HepG2 (cell line): ENCODE results near the gene BICDL2. TPM values are rescaled to one million over a fixed set of nuclear protein-coding genes. Genes with fewer than 3 reads are reported as not detected.
A peak's percentile ranks its signal among the peaks of the same experiment; 100 is the strongest.

Source experiments
- BHLHE40 ChIP-seq: IDR thresholded peaks from 2 replicates; pipeline ENCODE4 v1.6.1; 2011; ENCODE audit warnings: low read length, improper control_type of control experiment
- GATAD1 ChIP-seq: IDR thresholded peaks from 2 replicates; pipeline ENCODE4 v1.6.1; 2016; ENCODE audit warnings: missing genetic modification reagents, missing compliant biosample characterization
- KAT7 ChIP-seq: IDR thresholded peaks from 2 replicates; pipeline ENCODE4 v1.6.1; 2018; ENCODE audit warnings: borderline replicate concordance, missing compliant biosample characterization
- KLF16 ChIP-seq, 2 experiments: sonication (generic) in 1 of 2; formaldehyde crosslinking in 1 of 2; IDR thresholded peaks; 2 replicates each; pipeline versions ENCODE4 v1.6.1 to v1.8.0; 2016 to 2023; ENCODE audit warnings: missing genetic modification reagents in 2 of 2, missing compliant biosample characterization in 1 of 2
- MED1 ChIP-seq: sonication (generic); formaldehyde crosslinking; IDR thresholded peaks from 2 replicates; pipeline ENCODE4 v1.4.0; 2020; ENCODE audit warnings: missing genetic modification reagents
- SRF ChIP-seq: IDR thresholded peaks from 2 replicates; pipeline ENCODE4 v1.6.1; 2011; ENCODE audit warnings: mild to moderate bottlenecking, low read depth, low read length, moderate library complexity
- TFDP2 ChIP-seq: sonication (generic); formaldehyde crosslinking; IDR thresholded peaks from 2 replicates; pipeline ENCODE4 v1.4.0; 2020; ENCODE audit warnings: missing genetic modification reagents
- THAP11 ChIP-seq: IDR thresholded peaks from 2 replicates; pipeline ENCODE4 v1.6.1; 2016; ENCODE audit warnings: missing biosample characterization, missing genetic modification reagents
- THAP7 ChIP-seq: sonication (generic); formaldehyde crosslinking; IDR thresholded peaks from 2 replicates; pipeline ENCODE4 v1.8.1; 2023; ENCODE audit warnings: mild to moderate bottlenecking, missing genetic modification reagents
- ZFP37 ChIP-seq: sonication (generic); formaldehyde crosslinking; IDR thresholded peaks from 2 replicates; pipeline ENCODE4 v1.4.0; 2020; ENCODE audit warnings: missing genetic modification reagents, borderline replicate concordance
- ZKSCAN8 ChIP-seq: IDR thresholded peaks from 2 replicates; pipeline ENCODE4 v1.6.1; 2016; ENCODE audit warnings: borderline replicate concordance, missing genetic modification reagents, missing compliant biosample characterization
- ZNF264 ChIP-seq: sonication (generic); formaldehyde crosslinking; IDR thresholded peaks from 2 replicates; pipeline ENCODE4 v1.4.0; 2020; ENCODE audit warnings: missing genetic modification reagents
- ZNF282 ChIP-seq: fragments of 450-650 bp; IDR thresholded peaks from 2 replicates; pipeline ENCODE4 v1.6.1; 2018; ENCODE audit not compliant: partially characterized antibody
- ZNF329 ChIP-seq: sonication (generic); formaldehyde crosslinking; IDR thresholded peaks from 2 replicates; pipeline ENCODE4 v1.9.0; 2021; ENCODE audit warnings: low read depth, mild to moderate bottlenecking, missing genetic modification reagents
- ZNF430 ChIP-seq: sonication (generic); formaldehyde crosslinking; IDR thresholded peaks from 2 replicates; pipeline ENCODE4 v1.9.0; 2021; ENCODE audit warnings: mild to moderate bottlenecking, missing genetic modification reagents
- ZNF574 ChIP-seq: sonication (generic); formaldehyde crosslinking; IDR thresholded peaks from 2 replicates; pipeline ENCODE4 v1.4.0; 2020; ENCODE audit warnings: missing genetic modification reagents
- ZNF766 ChIP-seq: sonication (generic); formaldehyde crosslinking; IDR thresholded peaks from 2 replicates; pipeline ENCODE4 v1.5.0; 2020; ENCODE audit warnings: missing genetic modification reagents, borderline replicate concordance
- ZNF788 ChIP-seq: sonication (generic); formaldehyde crosslinking; IDR thresholded peaks from 2 replicates; pipeline ENCODE4 v1.5.0; 2020; ENCODE audit warnings: mild to moderate bottlenecking, missing genetic modification reagents, borderline replicate concordance
- polyA plus RNA-seq, 8 experiments: library from polyadenylated mRNA; depleted of rRNA in 3 of 8; stranded (reverse) in 7 of 8; unstranded in 1 of 8; fragments of >200 nt; fragmentation: Illumina TruSeq in 4 of 8; extraction: Trizol in 4 of 8; gene quantifications; 2 replicates each; pipeline versions ENCODE4 v1.2.1 to v1.2.3, GENCODE V29; 2011 to 2016; ENCODE audit warnings: low read depth in 4 of 8, missing spikeins in 1 of 8, mixed read lengths in 1 of 8; ENCODE audit not compliant: insufficient read depth in 1 of 8
- total RNA-seq, 5 experiments: library from RNA; depleted of rRNA; stranded (reverse); fragments of >200 nt; fragmentation: Illumina TruSeq; extraction: Trizol; gene quantifications; 2 replicates each; pipeline ENCODE4 v1.2.3, GENCODE V29; 2016; ENCODE audit warnings: low read depth in 1 of 5
- TF ChIP-seq, protein P1 (sequence below): sonication (generic); formaldehyde crosslinking; IDR thresholded peaks from 2 replicates; pipeline ENCODE4 v1.4.0; 2020; ENCODE audit warnings: missing genetic modification reagents, mild to moderate bottlenecking, borderline replicate concordance
- TF ChIP-seq, protein P2 (sequence below): IDR thresholded peaks from 2 replicates; pipeline ENCODE4 v1.6.1; 2016; ENCODE audit warnings: missing genetic modification reagents, missing compliant biosample characterization

Gene BICDL2
- total and polyA plus RNA-seq, 2 of the 13 experiments (the other 11 are each of a cell fraction or from before 2014, with no cell fraction given) = 0.12 TPM; not detected in 1

GRCh38 chr16:3027983-3028715 lies 8.6 kb downstream of the BICDL2 start (continued):
- peak; percentile 58; the same call in 1 of the 2 replicates for TF ChIP-seq ZNF430 (CRISPR knock-in tag)
- peak; percentile 72 for TF ChIP-seq ZNF574 (CRISPR knock-in tag)
- TF ChIP-seq, protein P1, sequence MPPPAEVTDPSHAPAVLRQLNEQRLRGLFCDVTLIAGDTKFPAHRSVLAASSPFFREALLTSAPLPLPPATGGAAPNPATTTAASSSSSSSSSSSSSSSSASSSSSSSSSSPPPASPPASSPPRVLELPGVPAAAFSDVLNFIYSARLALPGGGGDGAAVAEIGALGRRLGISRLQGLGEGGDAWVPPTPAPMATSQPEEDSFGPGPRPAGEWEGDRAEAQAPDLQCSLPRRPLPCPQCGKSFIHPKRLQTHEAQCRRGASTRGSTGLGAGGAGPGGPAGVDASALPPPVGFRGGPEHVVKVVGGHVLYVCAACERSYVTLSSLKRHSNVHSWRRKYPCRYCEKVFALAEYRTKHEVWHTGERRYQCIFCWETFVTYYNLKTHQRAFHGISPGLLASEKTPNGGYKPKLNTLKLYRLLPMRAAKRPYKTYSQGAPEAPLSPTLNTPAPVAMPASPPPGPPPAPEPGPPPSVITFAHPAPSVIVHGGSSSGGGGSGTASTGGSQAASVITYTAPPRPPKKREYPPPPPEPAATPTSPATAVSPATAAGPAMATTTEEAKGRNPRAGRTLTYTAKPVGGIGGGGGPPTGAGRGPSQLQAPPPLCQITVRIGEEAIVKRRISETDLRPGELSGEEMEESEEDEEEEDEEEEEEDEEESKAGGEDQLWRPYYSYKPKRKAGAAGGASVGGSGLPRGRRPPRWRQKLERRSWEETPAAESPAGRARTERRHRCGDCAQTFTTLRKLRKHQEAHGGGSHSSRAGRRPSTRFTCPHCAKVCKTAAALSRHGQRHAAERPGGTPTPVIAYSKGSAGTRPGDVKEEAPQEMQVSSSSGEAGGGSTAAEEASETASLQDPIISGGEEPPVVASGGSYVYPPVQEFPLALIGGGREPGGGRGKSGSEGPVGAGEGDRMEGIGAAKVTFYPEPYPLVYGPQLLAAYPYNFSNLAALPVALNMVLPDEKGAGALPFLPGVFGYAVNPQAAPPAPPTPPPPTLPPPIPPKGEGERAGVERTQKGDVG (CRISPR knock-in tag) = 0 out of 2 replicates have a peak, but pooled peaks have one; percentile 31
- no peak for TF ChIP-seq ZKSCAN8
- TF ChIP-seq TFDP2 = peak; percentile 1; the same call in 1 of the 2 replicates
- no peak for TF ChIP-seq KAT7 (CRISPR knock-in tag)
- peak; percentile 64; the same call in 1 of the 2 replicates for TF ChIP-seq MED1 (CRISPR knock-in tag)
- 0 out of 2 replicates have a peak, but pooled peaks have one; percentile 42 for TF ChIP-seq ZNF766 (CRISPR knock-in tag)
- no peak for TF ChIP-seq ZFP37 (CRISPR knock-in tag)
- no peak for TF ChIP-seq KLF16 (CRISPR knock-in tag; IDR thresholded peaks at IDR 0.05)
- peak; percentile 87 for TF ChIP-seq THAP11 (CRISPR knock-in tag)
- no peak for TF ChIP-seq ZNF282
- TF ChIP-seq BHLHE40 = peak; percentile 61
- no peak for TF ChIP-seq SRF
- TF ChIP-seq ZNF264 (CRISPR knock-in tag) = peak; percentile 38; the same call in 1 of the 2 replicates
- TF ChIP-seq ZNF329 (CRISPR knock-in tag) = no peak
- peak; percentile 55; the same call in 1 of the 2 replicates for TF ChIP-seq ZNF788 (CRISPR knock-in tag)
- TF ChIP-seq, protein P2, sequence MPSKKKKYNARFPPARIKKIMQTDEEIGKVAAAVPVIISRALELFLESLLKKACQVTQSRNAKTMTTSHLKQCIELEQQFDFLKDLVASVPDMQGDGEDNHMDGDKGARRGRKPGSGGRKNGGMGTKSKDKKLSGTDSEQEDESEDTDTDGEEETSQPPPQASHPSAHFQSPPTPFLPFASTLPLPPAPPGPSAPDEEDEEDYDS (CRISPR knock-in tag) = peak; percentile 84
- TF ChIP-seq THAP7 (CRISPR knock-in tag) = 0 out of 2 replicates have a peak, but pooled peaks have one; percentile 28
- TF ChIP-seq GATAD1 (CRISPR knock-in tag) = peak; percentile 51; the same call in 1 of the 2 replicates
